DND-41 (cell line): Measurements from ENCODE around the gene TMEM132D.

Experiments
- CTCF ChIP-seq: IDR thresholded peaks from 2 replicates; pipeline ENCODE4 v1.5.1; 2012; ENCODE audit warnings: borderline replicate concordance, low read length, moderate library complexity, mild to moderate bottlenecking; ENCODE audit not compliant: poor library complexity, severe bottlenecking; ENCODE audit errors: extremely low read depth
- EZH2 ChIP-seq: IDR thresholded peaks from 3 replicates; pipeline ENCODE4 v1.6.1; 2012; ENCODE audit warnings: borderline replicate concordance, low read depth, mild to moderate bottlenecking, moderate library complexity, low read length, inconsistent platforms; ENCODE audit not compliant: severe bottlenecking

- TF ChIP-seq CTCF (no peak), EZH2 (no peak)
Observed at GRCh38 chr12:129208566-129208965, 695.3 kb downstream of the TMEM132D start.
